ENCODE data around the gene GPR4.

The GPR4 gene

GRCh38 chr19:45590300-45591003 lies 11.6 kb downstream of the GPR4 start:
- in situ Hi-C loops (cut with HindIII; ENCODE audit: low sequenced_read_pairs), result no loop called here

- in situ Hi-C loops (cut with HindIII; ENCODE audit: low sequenced_read_pairs), result no loop called here
Measured at GRCh38 chr19:45589768-45590167, 12.2 kb downstream of the GPR4 start.

GRCh38 chr19:45587873-45588272 lies 14.1 kb downstream of the GPR4 start:
- in situ Hi-C loops (cut with HindIII; ENCODE audit: low sequenced_read_pairs), result no loop called here

GRCh38 chr19:45585158-45585577 lies 16.8 kb downstream of the GPR4 start:
- in situ Hi-C loops (cut with HindIII; ENCODE audit: low sequenced_read_pairs), result no loop called here

GRCh38 chr19:45584332-45585157 lies 17.5 kb downstream of the GPR4 start, which contains the start of gene OPA3:
Gene OPA3 (minus strand): TSS chr19:45584802. CDS start chr19:45584764, 38 bp downstream.
- in situ Hi-C loops (cut with HindIII; ENCODE audit: low sequenced_read_pairs), result no loop called here

GRCh38 chr19:45581576-45581975 lies 20.4 kb downstream of the GPR4 start:
- in situ Hi-C loops (cut with HindIII; ENCODE audit: low sequenced_read_pairs), result no loop called here

- in situ Hi-C loops (cut with HindIII; ENCODE audit: low sequenced_read_pairs), result no loop called here
Measured at GRCh38 chr19:45578861-45579260, 23.2 kb downstream of the GPR4 start.

GRCh38 chr19:45577111-45577905 lies 24.7 kb downstream of the GPR4 start:
- in situ Hi-C loops (cut with HindIII; ENCODE audit: low sequenced_read_pairs), result no loop called here

- in situ Hi-C loops (cut with HindIII; ENCODE audit: low sequenced_read_pairs), result no loop called here
Measured at GRCh38 chr19:45576682-45577081, 25.3 kb downstream of the GPR4 start.

- in situ Hi-C loops (cut with HindIII; ENCODE audit: low sequenced_read_pairs), result no loop called here
Measured at GRCh38 chr19:45575216-45575615, 26.8 kb downstream of the GPR4 start.

- in situ Hi-C loops (cut with HindIII; ENCODE audit: low sequenced_read_pairs), result no loop called here
Measured at GRCh38 chr19:45574526-45574925, 27.5 kb downstream of the GPR4 start.

- in situ Hi-C loops (cut with HindIII; ENCODE audit: low sequenced_read_pairs), result no loop called here
Measured at GRCh38 chr19:45571457-45572220, 30.4 kb downstream of the GPR4 start.

GRCh38 chr19:45569619-45570421 lies 32.2 kb downstream of the GPR4 start:
- in situ Hi-C loops (cut with HindIII; ENCODE audit: low sequenced_read_pairs), result no loop called here

GRCh38 chr19:45568732-45569131 lies 33.3 kb downstream of the GPR4 start:
- in situ Hi-C loops (cut with HindIII; ENCODE audit: low sequenced_read_pairs), result no loop called here

- in situ Hi-C loops (cut with HindIII; ENCODE audit: low sequenced_read_pairs), result no loop called here
Measured at GRCh38 chr19:45567609-45568008, 34.4 kb downstream of the GPR4 start.

- in situ Hi-C loops (cut with HindIII; ENCODE audit: low sequenced_read_pairs), result no loop called here
Measured at GRCh38 chr19:45564131-45564780, 37.8 kb downstream of the GPR4 start.

- in situ Hi-C loops (cut with HindIII; ENCODE audit: low sequenced_read_pairs), result no loop called here
Measured at GRCh38 chr19:45560686-45561085, 41.3 kb downstream of the GPR4 start.

GRCh38 chr19:45560038-45560437 lies 42.0 kb downstream of the GPR4 start:
- in situ Hi-C loops (cut with HindIII; ENCODE audit: low sequenced_read_pairs), result no loop called here

GRCh38 chr19:45558399-45558878 lies 43.6 kb downstream of the GPR4 start:
- in situ Hi-C loops (cut with HindIII; ENCODE audit: low sequenced_read_pairs), result no loop called here

Measured in DLD1 (cell line).